Esophagus squamous epithelium (tissue), 4 donors: ENCODE measurements around the gene ZMYND8.

Source experiments
- POLR2A ChIP-seq, 4 donors: fragments of 450-650 bp; IDR thresholded peaks; one replicate each; pipeline ENCODE4 v1.6.1; 2017; ENCODE audit warnings: antibody characterized with exemption in 4 of 4, mild to moderate bottlenecking in 4 of 4, moderate library complexity in 3 of 4
- TF ChIP-seq, protein P1 (sequence below), 6 experiments: fragments of 450-650 bp in 4 of 6; fragments of 200-600 bp in 2 of 6; sonication (generic) in 2 of 6; IDR thresholded peaks; one replicate each; pipeline ENCODE4 v1.5.1; 2016 to 2019; ENCODE audit warnings: antibody characterized with exemption in 6 of 6, mild to moderate bottlenecking in 4 of 6, moderate library complexity in 4 of 6

GRCh38 chr20:47280228-47280627 lies 76.3 kb downstream of the ZMYND8 start:
- TF ChIP-seq, protein P1, sequence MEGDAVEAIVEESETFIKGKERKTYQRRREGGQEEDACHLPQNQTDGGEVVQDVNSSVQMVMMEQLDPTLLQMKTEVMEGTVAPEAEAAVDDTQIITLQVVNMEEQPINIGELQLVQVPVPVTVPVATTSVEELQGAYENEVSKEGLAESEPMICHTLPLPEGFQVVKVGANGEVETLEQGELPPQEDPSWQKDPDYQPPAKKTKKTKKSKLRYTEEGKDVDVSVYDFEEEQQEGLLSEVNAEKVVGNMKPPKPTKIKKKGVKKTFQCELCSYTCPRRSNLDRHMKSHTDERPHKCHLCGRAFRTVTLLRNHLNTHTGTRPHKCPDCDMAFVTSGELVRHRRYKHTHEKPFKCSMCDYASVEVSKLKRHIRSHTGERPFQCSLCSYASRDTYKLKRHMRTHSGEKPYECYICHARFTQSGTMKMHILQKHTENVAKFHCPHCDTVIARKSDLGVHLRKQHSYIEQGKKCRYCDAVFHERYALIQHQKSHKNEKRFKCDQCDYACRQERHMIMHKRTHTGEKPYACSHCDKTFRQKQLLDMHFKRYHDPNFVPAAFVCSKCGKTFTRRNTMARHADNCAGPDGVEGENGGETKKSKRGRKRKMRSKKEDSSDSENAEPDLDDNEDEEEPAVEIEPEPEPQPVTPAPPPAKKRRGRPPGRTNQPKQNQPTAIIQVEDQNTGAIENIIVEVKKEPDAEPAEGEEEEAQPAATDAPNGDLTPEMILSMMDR (IDR thresholded peaks at IDR 0.05), result no peak
- TF ChIP-seq POLR2A (IDR thresholded peaks at IDR 0.05), result no peak
